ENCODE data around the gene ELFN1.

The ELFN1 gene

DNA sequence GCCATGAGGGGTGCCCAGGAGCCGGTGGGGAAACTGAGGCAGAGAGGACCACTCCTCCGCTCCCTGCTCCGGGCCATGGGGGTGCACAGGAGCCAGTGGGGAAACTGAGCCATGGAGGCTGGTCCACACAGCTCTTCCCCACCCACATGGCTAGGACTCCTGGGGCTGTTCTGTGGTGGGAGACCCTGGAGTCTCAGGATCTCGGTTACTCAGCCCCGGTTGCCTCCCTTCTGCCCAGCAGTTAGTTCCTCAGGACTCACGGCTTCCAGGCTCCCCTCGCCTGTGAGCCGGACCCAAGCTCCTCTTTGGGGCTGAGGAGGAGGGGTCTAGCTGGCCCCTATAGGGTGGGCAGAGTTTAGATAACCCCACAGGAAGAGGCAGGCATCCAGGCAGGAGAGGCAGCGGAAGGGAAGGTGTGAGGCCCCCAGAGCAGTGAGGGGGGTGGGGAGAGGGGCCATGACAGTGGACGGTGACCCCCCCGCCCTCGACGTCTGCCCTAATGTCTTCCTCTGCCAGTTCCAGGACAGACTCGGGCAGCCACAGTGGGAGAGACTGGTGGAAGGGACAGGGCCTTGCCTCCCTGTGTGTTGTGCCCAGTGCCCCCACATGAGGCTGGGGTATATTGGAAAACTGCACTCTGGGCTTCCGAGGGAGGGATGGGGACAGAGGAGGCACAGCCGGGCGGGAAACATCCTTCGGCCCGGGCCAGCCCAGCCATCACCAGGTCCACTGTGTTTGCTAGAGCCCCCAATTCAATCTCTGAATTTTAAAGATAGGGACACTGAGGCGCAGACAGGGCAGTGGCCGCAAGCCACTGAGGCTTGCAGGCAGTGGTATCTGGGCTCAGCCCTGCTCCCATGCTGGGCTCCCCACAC lies 4.3 kb downstream of the ELFN1 start:
- no peak for TF ChIP-seq CTCF (IDR thresholded peaks at IDR 0.05)
- Mint-ChIP-seq H3K4me1 (peaks cover 43% of the 10 kb centered on the region), H3K27ac (no peak overlapping the region), H3K4me3 (no peak overlapping the region), H3K36me3 (ENCODE audit: low read depth) (no peaks in the 10 kb centered on the region), H3K27me3 (ENCODE audit: low read depth, poor library complexity) (peaks cover 16% of the 10 kb centered on the region), H3K9me3 (no peaks in the 10 kb centered on the region)
- no peak for DNase-seq

DNA sequence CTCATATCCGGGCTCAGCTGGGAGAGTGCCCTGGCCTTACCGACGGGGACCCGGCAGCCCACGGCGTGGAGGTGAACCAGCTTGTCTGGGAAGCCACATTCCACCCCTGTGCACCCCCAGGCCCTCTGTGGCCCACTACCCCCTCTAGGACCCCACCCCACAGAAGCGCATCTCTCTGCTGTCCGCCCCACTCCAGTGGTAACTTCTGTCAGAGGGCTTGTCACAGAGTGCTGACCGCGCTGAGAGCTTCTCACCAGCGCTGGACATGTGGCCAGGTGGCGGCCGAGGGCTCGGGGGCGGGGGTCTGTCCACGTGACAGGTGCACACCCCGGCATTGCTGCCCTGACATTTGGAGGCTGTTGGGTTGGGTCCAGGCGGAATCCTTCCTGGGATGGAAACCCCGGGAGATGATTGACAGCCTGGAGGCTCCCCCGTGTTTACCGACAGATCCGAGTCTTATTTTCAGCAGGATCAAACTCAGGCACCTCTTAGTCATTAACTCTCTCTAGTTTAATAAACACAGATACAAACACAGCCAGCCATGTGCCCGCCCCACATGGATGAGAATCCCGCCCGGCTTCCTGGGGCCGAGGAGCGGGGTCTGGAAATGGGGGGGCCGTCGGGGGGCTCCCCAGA lies 5.1 kb downstream of the ELFN1 start:
- peaks cover 3% of the 10 kb centered on the region for H3K36me3 Mint-ChIP-seq (ENCODE audit: low read depth)
- no peak for DNase-seq
- no peak overlapping the region for H3K4me3 Mint-ChIP-seq
- H3K27me3 Mint-ChIP-seq (ENCODE audit: low read depth, poor library complexity), result peaks cover 16% of the 10 kb centered on the region
- peaks cover 43% of the 10 kb centered on the region for H3K4me1 Mint-ChIP-seq
- H3K9me3 Mint-ChIP-seq, result no peaks in the 10 kb centered on the region
- TF ChIP-seq CTCF (IDR thresholded peaks at IDR 0.05), result no peak
- H3K27ac Mint-ChIP-seq, result no peak overlapping the region

DNA sequence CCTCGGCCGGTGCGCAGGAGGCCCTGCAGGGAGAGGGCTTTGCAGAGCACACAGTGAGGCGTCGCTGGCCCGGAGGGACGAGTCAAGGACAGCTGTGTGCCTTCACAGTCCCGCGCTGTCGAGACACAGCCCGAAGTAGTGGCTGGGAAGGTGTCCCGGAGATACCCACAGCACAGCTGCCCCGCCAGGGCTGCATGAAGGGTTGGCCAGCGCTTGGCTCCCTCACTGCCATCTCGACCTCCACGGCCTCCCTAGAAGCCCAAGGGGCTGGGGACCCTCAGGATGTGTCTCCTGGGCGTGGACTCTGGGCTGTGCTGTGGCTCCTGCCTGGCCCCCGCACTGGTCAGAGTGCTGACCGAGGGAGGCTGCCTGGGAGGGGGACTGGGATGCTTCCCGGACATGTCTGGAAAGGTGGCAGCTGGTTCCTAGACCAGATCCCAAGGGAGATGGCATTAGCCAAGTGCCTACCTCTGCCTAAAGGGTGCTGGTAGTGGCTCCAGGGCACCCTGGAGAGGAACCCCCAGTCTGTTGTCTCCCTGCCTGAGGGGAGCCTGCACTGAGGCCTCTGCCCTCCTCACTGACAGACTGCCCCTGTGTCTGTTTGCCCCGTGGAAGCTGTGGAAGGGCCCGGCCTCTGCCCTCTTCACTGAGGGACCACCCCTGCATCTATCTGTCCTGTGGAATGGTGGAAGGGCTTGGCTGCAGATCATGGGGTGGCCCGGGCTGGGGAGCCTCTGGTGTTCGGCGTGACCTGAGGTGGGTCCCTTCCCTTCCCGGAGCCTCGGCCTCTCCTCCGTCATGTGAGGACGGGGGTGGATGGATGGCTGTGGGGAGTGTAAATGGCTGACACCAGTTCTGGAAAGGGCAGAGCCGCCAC lies 5.8 kb downstream of the ELFN1 start:
- Mint-ChIP-seq H3K4me3 (no peak overlapping the region), H3K27me3 (ENCODE audit: low read depth, poor library complexity) (peaks cover 16% of the 10 kb centered on the region), H3K27ac (no peak overlapping the region), H3K9me3 (peaks cover under 1% of the 10 kb centered on the region), H3K36me3 (ENCODE audit: low read depth) (peaks cover 11% of the 10 kb centered on the region), H3K4me1 (peaks cover 43% of the 10 kb centered on the region)
- TF ChIP-seq CTCF (IDR thresholded peaks at IDR 0.05), result no peak
- no peak for DNase-seq

DNA sequence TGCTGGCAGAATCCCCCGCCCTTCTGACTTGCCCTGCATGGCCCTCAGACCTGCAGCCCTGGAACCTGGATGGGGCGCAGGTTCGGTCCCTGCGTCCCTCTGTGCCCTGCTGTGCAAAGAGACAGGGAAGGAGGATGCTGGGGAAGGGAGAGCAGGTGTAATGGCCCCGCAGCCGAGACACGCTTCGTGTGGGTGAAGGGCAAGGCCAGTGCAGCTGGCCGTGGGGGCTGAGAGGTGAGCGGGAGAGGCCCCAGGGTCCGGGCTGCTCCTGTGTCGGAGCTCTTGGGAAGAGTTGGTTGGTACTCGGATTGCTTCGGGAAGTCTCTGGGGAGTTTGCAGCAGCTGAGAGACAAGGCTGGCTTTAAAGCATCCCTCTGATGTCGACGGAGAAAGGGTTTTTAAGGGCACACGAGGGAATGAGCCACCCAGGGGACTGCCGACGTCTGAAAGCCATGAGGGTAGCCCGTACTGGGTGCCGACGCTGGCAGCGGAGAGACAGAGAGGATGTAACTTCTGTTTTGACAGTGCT lies 6.5 kb downstream of the ELFN1 start:
- no peak for DNase-seq
- Mint-ChIP-seq H3K4me3 (no peak overlapping the region), H3K9me3 (peaks cover 5% of the 10 kb centered on the region), H3K27me3 (ENCODE audit: low read depth, poor library complexity) (peaks cover 16% of the 10 kb centered on the region), H3K4me1 (peaks cover 43% of the 10 kb centered on the region), H3K27ac (no peak overlapping the region), H3K36me3 (ENCODE audit: low read depth) (peaks cover 17% of the 10 kb centered on the region)
- TF ChIP-seq CTCF (IDR thresholded peaks at IDR 0.05), result no peak

GRCh38 chr7:1677206-1678080 lies 7.4 kb downstream of the ELFN1 start:
- Mint-ChIP-seq H3K4me1 (peaks cover 39% of the 10 kb centered on the region), H3K27ac (no peak overlapping the region), H3K4me3 (no peak overlapping the region), H3K36me3 (ENCODE audit: low read depth) (peaks cover 25% of the 10 kb centered on the region), H3K9me3 (peaks cover 14% of the 10 kb centered on the region), H3K27me3 (ENCODE audit: low read depth, poor library complexity) (peaks cover 15% of the 10 kb centered on the region)
- no peak for DNase-seq
- TF ChIP-seq CTCF (IDR thresholded peaks at IDR 0.05), result no peak
